Stimulated activated CD4-positive, alpha-beta T cell treated with anti-CD3 and anti-CD28 coated beads, Interleukin-4, amount 100 ng/mL, for 48 hours (primary cell): ENCODE measurements around the gene ARHGEF10L.
"Not testable (repeated sequence)": the region's sequence is repeated elsewhere in the genome, so short reads cannot be mapped to it uniquely, and the experiment has no call there.

Source experiments
- DNase-seq, 2 donors: peaks; one replicate each; pipeline ENCODE4 v3.0.0-alpha.2; 2020; ENCODE audit warnings: low read depth in 2 of 2

The ARHGEF10L gene

GRCh38 chr1:17742583-17742982, 203.1 kb downstream of the ARHGEF10L start:
- no peak for DNase-seq

GRCh38 chr1:17743008-17743647, 203.6 kb downstream of the ARHGEF10L start:
- DNase-seq = no peak

GRCh38 chr1:17743925-17744324, 204.4 kb downstream of the ARHGEF10L start:
- no peak for DNase-seq

GRCh38 chr1:17744666-17745478, 205.4 kb downstream of the ARHGEF10L start:
- DNase-seq = no peak

GRCh38 chr1:17745479-17745955, 206.0 kb downstream of the ARHGEF10L start:
- DNase-seq = no peak

GRCh38 chr1:17746281-17746680, 206.8 kb downstream of the ARHGEF10L start:
- not testable (repeated sequence) for DNase-seq

- no peak for DNase-seq
Measured at GRCh38 chr1:17746920-17747319, 207.4 kb downstream of the ARHGEF10L start.
